BE2C (cell line): ENCODE results near the gene PA2G4. TPM values are rescaled to one million over a fixed set of nuclear protein-coding genes. Genes with fewer than 3 reads are reported as not detected.
"Not testable (repeated sequence)": the region's sequence is repeated elsewhere in the genome, so short reads cannot be mapped to it uniquely, and the experiment has no call there.

ENCODE experiments used
- DNase-seq: peaks from one replicate; pipeline ENCODE4 v3.0.0-alpha.2; 2020
- H3K27me3 ChIP-seq: fragments of 250-450 bp; sonication (Bioruptor Pico); 2 replicates; pipeline ENCODE4 v1.5.1; 2020; ENCODE audit warnings: mild to moderate bottlenecking
- H3K36me3 ChIP-seq: fragments of 250-450 bp; sonication (Bioruptor Pico); 2 replicates; pipeline ENCODE4 v1.5.1; 2020; ENCODE audit warnings: mild to moderate bottlenecking
- H3K4me1 ChIP-seq: fragments of 250-450 bp; sonication (Bioruptor Pico); 2 replicates; pipeline ENCODE4 v1.5.1; 2020
- H3K4me3 ChIP-seq: 2 replicates; pipeline ENCODE4 v1.5.1; 2011; ENCODE audit warnings: low read depth, low read length
- H3K9me3 ChIP-seq: fragments of 250-450 bp; sonication (Bioruptor Pico); 2 replicates; pipeline ENCODE4 v1.5.1; 2020
- polyA plus RNA-seq: library from polyadenylated mRNA; unstranded; fragments of >200 nt; gene quantifications from one replicate; pipeline ENCODE4 v1.2.1, GENCODE V29; 2012; ENCODE audit warnings: low read depth, missing spikeins; ENCODE audit not compliant: insufficient read length, insufficient read depth
- TF ChIP-seq, protein P1 (sequence below): IDR thresholded peaks from 2 replicates; pipeline ENCODE4 v1.5.1; 2012; ENCODE audit warnings: mild to moderate bottlenecking, low read depth, low read length

PA2G4 gene
- 273 TPM for polyA plus RNA-seq

DNA sequence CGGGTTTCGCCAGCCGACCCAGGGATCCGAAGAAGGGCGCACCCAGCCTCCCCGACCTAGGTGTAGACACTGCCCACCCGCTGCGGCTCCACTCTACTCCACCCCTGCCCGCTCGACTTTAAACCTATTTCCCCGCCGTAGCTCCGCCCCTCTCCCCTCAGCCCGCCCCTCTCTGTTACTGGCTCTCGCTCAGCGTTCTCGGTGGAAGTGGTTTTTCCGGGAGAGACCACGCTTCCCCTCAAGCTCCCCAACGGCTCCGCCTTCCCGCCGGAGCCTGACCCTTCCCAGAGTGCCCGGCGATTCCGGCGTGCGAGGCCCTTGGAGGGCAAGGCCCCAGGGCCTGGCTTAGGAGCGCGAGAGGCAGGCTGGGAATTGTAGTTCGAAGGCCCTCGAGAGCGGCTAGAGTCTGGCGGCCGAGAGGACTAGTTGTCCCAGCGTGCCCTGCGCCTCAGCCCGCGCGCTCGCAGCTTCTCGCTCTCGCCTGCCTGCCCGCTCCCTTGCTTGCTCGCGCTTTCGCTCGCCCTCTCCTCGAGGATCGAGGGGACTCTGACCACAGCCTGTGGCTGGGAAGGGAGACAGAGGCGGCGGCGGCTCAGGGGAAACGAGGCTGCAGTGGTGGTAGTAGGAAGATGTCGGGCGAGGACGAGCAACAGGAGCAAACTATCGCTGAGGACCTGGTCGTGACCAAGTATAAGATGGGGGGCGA is at the start of gene PA2G4:
Gene PA2G4 (plus strand): TSS at position 451 of the 706 bp plus-strand sequence. CDS start 179 bp downstream, at position 630.
- H3K36me3 ChIP-seq, result peaks cover 42% of the 10 kb centered on the region
- peak within 1 kb of the TSS; percentile 70 for H3K4me3 ChIP-seq
- no peaks in the 10 kb centered on the region for H3K9me3 ChIP-seq
- H3K4me1 ChIP-seq, result no peaks in the 10 kb centered on the region
- TF ChIP-seq, protein P1, sequence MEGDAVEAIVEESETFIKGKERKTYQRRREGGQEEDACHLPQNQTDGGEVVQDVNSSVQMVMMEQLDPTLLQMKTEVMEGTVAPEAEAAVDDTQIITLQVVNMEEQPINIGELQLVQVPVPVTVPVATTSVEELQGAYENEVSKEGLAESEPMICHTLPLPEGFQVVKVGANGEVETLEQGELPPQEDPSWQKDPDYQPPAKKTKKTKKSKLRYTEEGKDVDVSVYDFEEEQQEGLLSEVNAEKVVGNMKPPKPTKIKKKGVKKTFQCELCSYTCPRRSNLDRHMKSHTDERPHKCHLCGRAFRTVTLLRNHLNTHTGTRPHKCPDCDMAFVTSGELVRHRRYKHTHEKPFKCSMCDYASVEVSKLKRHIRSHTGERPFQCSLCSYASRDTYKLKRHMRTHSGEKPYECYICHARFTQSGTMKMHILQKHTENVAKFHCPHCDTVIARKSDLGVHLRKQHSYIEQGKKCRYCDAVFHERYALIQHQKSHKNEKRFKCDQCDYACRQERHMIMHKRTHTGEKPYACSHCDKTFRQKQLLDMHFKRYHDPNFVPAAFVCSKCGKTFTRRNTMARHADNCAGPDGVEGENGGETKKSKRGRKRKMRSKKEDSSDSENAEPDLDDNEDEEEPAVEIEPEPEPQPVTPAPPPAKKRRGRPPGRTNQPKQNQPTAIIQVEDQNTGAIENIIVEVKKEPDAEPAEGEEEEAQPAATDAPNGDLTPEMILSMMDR, result no peak
- H3K27me3 ChIP-seq, result no peaks in the 10 kb centered on the region
- DNase-seq, result peak; percentile 99

DNA sequence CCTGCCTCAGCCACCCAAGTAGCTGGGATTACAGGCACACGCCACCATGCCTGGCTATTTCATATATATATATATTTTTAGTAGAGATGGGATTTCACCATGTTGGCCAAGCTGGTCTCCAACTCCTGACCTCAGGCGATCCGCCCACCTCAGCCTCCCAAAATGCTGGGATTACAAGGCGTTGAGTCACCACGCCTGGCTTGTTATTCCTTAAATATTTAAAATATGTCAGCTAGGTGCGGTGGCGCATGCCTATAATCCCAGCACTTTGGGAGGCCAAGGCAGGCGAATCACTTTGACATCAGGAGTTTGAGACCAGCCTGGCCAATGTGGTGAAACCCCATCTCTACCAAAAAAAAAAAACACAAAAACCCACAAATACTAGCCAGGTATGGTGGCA is 44.4 kb upstream of the PA2G4 start:
- not testable (repeated sequence) for H3K9me3 ChIP-seq, H3K4me3 ChIP-seq, H3K27me3 ChIP-seq, DNase-seq, H3K4me1 ChIP-seq, H3K36me3 ChIP-seq

DNA sequence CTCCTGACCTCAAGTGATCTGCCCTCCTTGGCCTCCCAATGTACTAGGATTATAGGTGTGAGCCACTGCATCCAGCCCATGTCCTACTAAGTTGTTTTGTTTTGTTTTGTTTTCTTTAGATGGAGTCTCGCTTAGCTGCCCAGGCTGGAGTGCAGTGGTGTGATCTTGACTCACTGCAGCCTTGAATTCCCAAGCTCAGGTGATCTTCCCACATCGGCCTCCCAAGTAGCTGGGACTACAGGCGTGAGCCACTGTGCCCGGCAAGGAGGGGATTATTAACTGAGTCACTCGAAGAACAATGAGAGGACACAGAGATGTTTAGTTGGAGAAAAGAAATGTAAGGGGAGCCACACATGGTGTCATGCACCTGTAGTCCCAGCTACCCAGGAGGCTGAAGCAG is 42.4 kb upstream of the PA2G4 start:
- Histone ChIP-seq H3K27me3 (no peaks in the 10 kb centered on the region), H3K4me3 (no peak overlapping the region), H3K36me3 (no peaks in the 10 kb centered on the region), H3K9me3 (no peaks in the 10 kb centered on the region), H3K4me1 (no peaks in the 10 kb centered on the region)
- no peak for DNase-seq
- TF ChIP-seq, protein P1, result no peak

DNA sequence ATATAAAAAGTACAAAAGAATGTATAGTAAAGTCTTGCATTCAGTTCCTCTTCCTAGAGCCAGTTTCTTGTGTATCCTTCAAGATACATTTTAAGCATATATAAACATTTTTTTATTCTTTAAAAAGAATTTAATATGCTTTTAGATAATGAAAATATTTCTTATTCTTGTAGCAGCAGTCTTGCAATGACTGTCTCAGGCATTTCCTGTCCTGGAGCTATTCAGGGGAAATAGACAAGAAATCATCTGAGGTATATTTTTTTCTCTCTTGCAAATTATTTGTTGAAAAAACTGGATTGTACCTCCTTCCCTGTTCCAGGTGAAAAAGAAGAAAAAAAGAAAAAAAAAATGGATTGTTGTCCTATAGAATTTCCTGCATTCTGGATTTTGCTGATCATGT is 41.4 kb upstream of the PA2G4 start:
- H3K9me3 ChIP-seq, result no peaks in the 10 kb centered on the region
- no peak overlapping the region for H3K4me3 ChIP-seq
- H3K4me1 ChIP-seq, result no peaks in the 10 kb centered on the region
- DNase-seq, result no peak
- H3K27me3 ChIP-seq, result no peaks in the 10 kb centered on the region
- no peaks in the 10 kb centered on the region for H3K36me3 ChIP-seq
- TF ChIP-seq, protein P1, result no peak

DNA sequence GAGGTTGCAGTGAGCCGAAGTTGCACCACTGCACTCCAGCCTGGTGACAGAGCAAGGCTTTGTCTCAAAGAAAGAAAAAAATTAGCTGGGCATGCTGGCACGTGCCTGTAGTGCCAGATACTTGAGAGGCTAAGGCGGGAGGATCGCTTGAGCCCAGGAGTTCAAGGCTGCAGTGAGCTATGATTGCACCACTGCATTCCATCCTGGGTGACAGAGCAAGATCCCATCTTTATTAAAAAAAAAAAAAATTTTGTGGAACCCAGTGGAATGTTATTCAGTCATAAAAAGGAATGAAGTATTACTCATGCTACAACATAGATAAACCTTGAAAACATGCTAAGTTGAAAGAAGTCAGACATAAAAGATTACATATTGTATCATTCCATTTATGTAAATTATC is 32.7 kb upstream of the PA2G4 start:
- TF ChIP-seq, protein P1, result no peak
- Histone ChIP-seq H3K36me3 (no peaks in the 10 kb centered on the region), H3K4me3 (no peak overlapping the region), H3K4me1 (no peaks in the 10 kb centered on the region), H3K9me3 (no peaks in the 10 kb centered on the region), H3K27me3 (no peaks in the 10 kb centered on the region)
- no peak for DNase-seq

DNA sequence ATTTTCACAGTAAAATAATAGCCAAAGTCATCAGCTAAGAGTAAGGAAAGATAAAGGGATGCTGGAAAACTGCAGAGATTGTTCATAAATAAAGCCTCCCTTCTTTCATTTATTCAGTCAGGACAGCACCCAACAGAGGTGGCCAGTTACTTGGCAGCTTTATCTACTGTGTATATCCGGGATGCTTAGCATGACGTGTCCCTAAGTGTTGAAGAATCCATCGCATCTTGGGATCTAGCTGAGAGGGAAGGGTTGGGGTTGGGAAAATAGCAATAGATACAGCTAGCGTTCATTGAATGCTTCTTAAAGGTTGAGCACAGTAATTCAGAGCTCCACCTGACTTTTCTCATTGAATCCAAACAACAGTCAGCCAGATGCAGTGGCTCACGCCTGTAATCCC is 30.0 kb upstream of the PA2G4 start:
- H3K4me3 ChIP-seq, result no peak overlapping the region
- no peaks in the 10 kb centered on the region for H3K4me1 ChIP-seq
- TF ChIP-seq, protein P1, result no peak
- no peaks in the 10 kb centered on the region for H3K27me3 ChIP-seq
- H3K36me3 ChIP-seq, result no peaks in the 10 kb centered on the region
- DNase-seq, result no peak
- no peaks in the 10 kb centered on the region for H3K9me3 ChIP-seq

DNA sequence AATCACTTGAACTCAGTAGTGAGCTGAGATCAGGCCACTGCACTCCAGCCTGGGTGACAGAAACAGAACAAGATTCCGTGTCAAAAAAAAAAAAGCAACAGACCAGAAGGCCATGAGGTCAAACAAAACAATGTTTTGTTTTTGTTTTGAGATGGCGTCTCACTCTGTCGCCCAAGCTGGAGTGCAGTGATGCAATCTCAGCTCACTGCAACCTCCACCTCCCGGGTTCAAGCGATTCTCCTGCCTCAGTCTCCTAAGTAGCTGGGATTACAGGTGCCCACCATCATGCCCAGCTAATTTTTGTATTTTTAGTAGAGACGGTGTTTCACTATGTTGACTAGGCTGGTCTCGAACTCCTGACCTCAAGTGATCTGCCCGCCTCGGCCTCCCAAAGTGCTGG is 26.4 kb upstream of the PA2G4 start:
- not testable (repeated sequence) for H3K4me1 ChIP-seq, H3K36me3 ChIP-seq, H3K9me3 ChIP-seq, H3K27me3 ChIP-seq, DNase-seq, H3K4me3 ChIP-seq
